ENCODE measurements around the gene NDUFB3. TPM values are rescaled to one million over a fixed set of nuclear protein-coding genes. Genes with fewer than 3 reads are reported as not detected.
"Not testable (repeated sequence)": the region's sequence is repeated elsewhere in the genome, so short reads cannot be mapped to it uniquely, and the experiment has no call there.

Gene NDUFB3
- 53.3 TPM for polyA plus RNA-seq (2013)

- peaks cover 0 to 3% (median 0%) of the 10 kb centered on the region in 4 experiments for H3K36me3 ChIP-seq (ENCODE audit: control insufficient read depth in 4 of 4, insufficient read depth in 4 of 4, low read length in 3 of 4)
- WGBS (ENCODE audit: insufficient coverage): under 1% methylated on average over 28 of the region's 34 CpGs
- H3K4me1 ChIP-seq (ENCODE audit: control extremely low read depth in 1 of 4, control insufficient read depth in 4 of 4, insufficient read depth in 4 of 4, low read length in 3 of 4): peaks cover 16 to 42% (median 30%) of the 10 kb centered on the region in 4 experiments
- H3K27ac ChIP-seq (ENCODE audit: insufficient read depth in 1 of 2, low read depth in 1 of 2, low read length in 2 of 2, poor library complexity in 1 of 2, severe bottlenecking in 2 of 2): peak within 1 kb of the TSS; percentile 97
- no peaks in the 10 kb centered on the region for H3K27me3 ChIP-seq (replicated peaks in 2 of 5; ENCODE audit: control insufficient read depth in 4 of 5, insufficient read depth in 5 of 5, low read length in 4 of 5)
- ChIA-PET POLR2A (no interaction called here), CTCF (interaction anchor here (0.8 to 2.8 kb wide), 11 partner anchors 13 to 182 kb away, joined by 3 to 15 read pairs (median 4); partner anchors contain the start of genes CFLAR and ORC2)
- no peaks in the 10 kb centered on the region for H3K9me3 ChIP-seq (ENCODE audit: control extremely low read depth in 1 of 5, control insufficient read depth in 4 of 5, insufficient read depth in 2 of 5, low read depth in 1 of 5, low read length in 4 of 5)
- H3K4me3 ChIP-seq (ENCODE audit: control insufficient read depth in 1 of 7, extremely low read depth in 1 of 7, insufficient read depth in 4 of 7, low read depth in 2 of 7, low read length in 6 of 7): peak within 1 kb of the TSS; percentile 87 to 100 (median 98)
- peak; percentile 97 to 98 (median 98) for DNase-seq
Observed at GRCh38 chr2:201071479-201072200, at the start of gene NDUFB3, which contains the start of gene HYCC2. Gene NDUFB3 (plus strand): TSS chr2:201072001. CDS start chr2:201078883, 6,882 bp downstream. Gene HYCC2 (minus strand): TSS chr2:201071671. CDS start chr2:201024009, 47,662 bp downstream.

GRCh38 chr2:201024518-201024917 lies 47.3 kb upstream of the NDUFB3 start:
- no peak for DNase-seq
- H3K27me3 ChIP-seq (replicated peaks in 2 of 5; ENCODE audit: control insufficient read depth in 4 of 5, insufficient read depth in 5 of 5, low read length in 4 of 5): no peaks in the 10 kb centered on the region
- ChIA-PET CTCF (interaction anchor here (1.2 to 1.7 kb wide), 4 partner anchors 17 to 208 kb away, joined by 3 to 9 read pairs (median 6); partner anchors contain the start of gene ORC2), POLR2A (interaction anchor here (0.8 kb wide), 1 partner anchor 136 kb away, joined by 3 read pairs; no protein-coding TSS in a partner anchor)
- no peak overlapping the region for H3K4me3 ChIP-seq (ENCODE audit: control insufficient read depth in 1 of 7, extremely low read depth in 1 of 7, insufficient read depth in 4 of 7, low read depth in 2 of 7, low read length in 6 of 7)
- peaks cover 0 to 11% (median 5%) of the 10 kb centered on the region in 4 experiments for H3K4me1 ChIP-seq (ENCODE audit: control extremely low read depth in 1 of 4, control insufficient read depth in 4 of 4, insufficient read depth in 4 of 4, low read length in 3 of 4)
- peaks cover 1 to 11% (median 4%) of the 10 kb centered on the region in 4 experiments for H3K36me3 ChIP-seq (ENCODE audit: control insufficient read depth in 4 of 4, insufficient read depth in 4 of 4, low read length in 3 of 4)
- peaks cover 0 to 4% (median 0%) of the 10 kb centered on the region in 5 experiments for H3K9me3 ChIP-seq (ENCODE audit: control extremely low read depth in 1 of 5, control insufficient read depth in 4 of 5, insufficient read depth in 2 of 5, low read depth in 1 of 5, low read length in 4 of 5)
- H3K27ac ChIP-seq (ENCODE audit: insufficient read depth in 1 of 2, low read depth in 1 of 2, low read length in 2 of 2, poor library complexity in 1 of 2, severe bottlenecking in 2 of 2): no peak overlapping the region

GRCh38 chr2:201034355-201034754 lies 37.4 kb upstream of the NDUFB3 start:
- H3K27me3 ChIP-seq (replicated peaks in 2 of 5; ENCODE audit: control insufficient read depth in 4 of 5, insufficient read depth in 5 of 5, low read length in 4 of 5); H3K4me1 ChIP-seq (ENCODE audit: control extremely low read depth in 1 of 4, control insufficient read depth in 4 of 4, insufficient read depth in 4 of 4, low read length in 3 of 4); DNase-seq; H3K9me3 ChIP-seq (ENCODE audit: control extremely low read depth in 1 of 5, control insufficient read depth in 4 of 5, insufficient read depth in 2 of 5, low read depth in 1 of 5, low read length in 4 of 5); H3K36me3 ChIP-seq (ENCODE audit: control insufficient read depth in 4 of 4, insufficient read depth in 4 of 4, low read length in 3 of 4); H3K4me3 ChIP-seq (ENCODE audit: control insufficient read depth in 1 of 7, extremely low read depth in 1 of 7, insufficient read depth in 4 of 7, low read depth in 2 of 7, low read length in 6 of 7); H3K27ac ChIP-seq (ENCODE audit: insufficient read depth in 1 of 2, low read depth in 1 of 2, low read length in 2 of 2, poor library complexity in 1 of 2, severe bottlenecking in 2 of 2); CTCF ChIA-PET: not testable (repeated sequence)
- WGBS (ENCODE audit: insufficient coverage): no CpG with 5 or more reads among the region's 2 CpGs
- POLR2A ChIA-PET: interaction anchor here (0.7 kb wide), 1 partner anchor 62 kb away, joined by 3 read pairs; no protein-coding TSS in a partner anchor

GRCh38 chr2:201038361-201038760 lies 33.4 kb upstream of the NDUFB3 start:
- H3K27ac ChIP-seq (ENCODE audit: insufficient read depth in 1 of 2, low read depth in 1 of 2, low read length in 2 of 2, poor library complexity in 1 of 2, severe bottlenecking in 2 of 2); H3K4me1 ChIP-seq (ENCODE audit: control extremely low read depth in 1 of 4, control insufficient read depth in 4 of 4, insufficient read depth in 4 of 4, low read length in 3 of 4); H3K27me3 ChIP-seq (replicated peaks in 2 of 5; ENCODE audit: control insufficient read depth in 4 of 5, insufficient read depth in 5 of 5, low read length in 4 of 5); H3K4me3 ChIP-seq (ENCODE audit: control insufficient read depth in 1 of 7, extremely low read depth in 1 of 7, insufficient read depth in 4 of 7, low read depth in 2 of 7, low read length in 6 of 7); POLR2A ChIA-PET; H3K36me3 ChIP-seq (ENCODE audit: control insufficient read depth in 4 of 4, insufficient read depth in 4 of 4, low read length in 3 of 4); H3K9me3 ChIP-seq (ENCODE audit: control extremely low read depth in 1 of 5, control insufficient read depth in 4 of 5, insufficient read depth in 2 of 5, low read depth in 1 of 5, low read length in 4 of 5); DNase-seq: not testable (repeated sequence)
- WGBS (ENCODE audit: insufficient coverage): no CpG with 5 or more reads among the region's 4 CpGs
- CTCF ChIA-PET: interaction anchor here (0.8 kb wide), 1 partner anchor 75 kb away, joined by 5 read pairs; the partner anchor contains the start of gene ORC2

- POLR2A ChIA-PET: interaction anchor here (0.6 kb wide), 2 partner anchors 191 to 937 kb away, joined by 3 to 4 read pairs; no protein-coding TSS in a partner anchor
- no CpG with 5 or more reads among the region's 2 CpGs for WGBS (ENCODE audit: insufficient coverage)
- no peak overlapping the region for H3K27ac ChIP-seq (ENCODE audit: insufficient read depth in 1 of 2, low read depth in 1 of 2, low read length in 2 of 2, poor library complexity in 1 of 2, severe bottlenecking in 2 of 2)
Observed at GRCh38 chr2:201038855-201039254, 32.9 kb upstream of the NDUFB3 start.

GRCh38 chr2:201040867-201041628 lies 30.8 kb upstream of the NDUFB3 start:
- Histone ChIP-seq H3K4me1 (ENCODE audit: control extremely low read depth in 1 of 4, control insufficient read depth in 4 of 4, insufficient read depth in 4 of 4, low read length in 3 of 4) (peaks cover 0 to 8% (median 6%) of the 10 kb centered on the region in 4 experiments), H3K36me3 (ENCODE audit: control insufficient read depth in 4 of 4, insufficient read depth in 4 of 4, low read length in 3 of 4) (peaks cover 0 to 14% (median 6%) of the 10 kb centered on the region in 4 experiments), H3K27ac (ENCODE audit: insufficient read depth in 1 of 2, low read depth in 1 of 2, low read length in 2 of 2, poor library complexity in 1 of 2, severe bottlenecking in 2 of 2) (no peak overlapping the region), H3K4me3 (ENCODE audit: control insufficient read depth in 1 of 7, extremely low read depth in 1 of 7, insufficient read depth in 4 of 7, low read depth in 2 of 7, low read length in 6 of 7) (no peak overlapping the region), H3K9me3 (ENCODE audit: control extremely low read depth in 1 of 5, control insufficient read depth in 4 of 5, insufficient read depth in 2 of 5, low read depth in 1 of 5, low read length in 4 of 5) (no peaks in the 10 kb centered on the region), H3K27me3 (replicated peaks in 2 of 5; ENCODE audit: control insufficient read depth in 4 of 5, insufficient read depth in 5 of 5, low read length in 4 of 5) (no peaks in the 10 kb centered on the region)
- ChIA-PET POLR2A (no interaction called here), CTCF (interaction anchor here (1.1 to 1.5 kb wide), 4 partner anchors 10 to 42 kb away, joined by 3 to 9 read pairs (median 3); no protein-coding TSS in a partner anchor)
- whole genome bisulfite sequencing (ENCODE audit: insufficient coverage): 100% methylated on average over 1 of the region's 4 CpGs
- DNase-seq: no peak

More at GRCh38 chr2:201038855-201039254, 32.9 kb upstream of the NDUFB3 start:
- Histone ChIP-seq H3K4me1 (ENCODE audit: control extremely low read depth in 1 of 4, control insufficient read depth in 4 of 4, insufficient read depth in 4 of 4, low read length in 3 of 4) (peaks cover 0 to 8% (median 6%) of the 10 kb centered on the region in 4 experiments), H3K27me3 (replicated peaks in 2 of 5; ENCODE audit: control insufficient read depth in 4 of 5, insufficient read depth in 5 of 5, low read length in 4 of 5) (no peaks in the 10 kb centered on the region), H3K9me3 (ENCODE audit: control extremely low read depth in 1 of 5, control insufficient read depth in 4 of 5, insufficient read depth in 2 of 5, low read depth in 1 of 5, low read length in 4 of 5) (no peaks in the 10 kb centered on the region), H3K4me3 (ENCODE audit: control insufficient read depth in 1 of 7, extremely low read depth in 1 of 7, insufficient read depth in 4 of 7, low read depth in 2 of 7, low read length in 6 of 7) (no peak overlapping the region), H3K36me3 (ENCODE audit: control insufficient read depth in 4 of 4, insufficient read depth in 4 of 4, low read length in 3 of 4) (peaks cover 0 to 3% (median 2%) of the 10 kb centered on the region in 4 experiments)
- DNase-seq: no peak
- CTCF ChIA-PET: interaction anchor here (0.8 kb wide), 1 partner anchor 75 kb away, joined by 5 read pairs; the partner anchor contains the start of gene ORC2

Data from common myeloid progenitor, CD34-positive (primary cell).